Measurements from ENCODE around the gene KLHL26. TPM values are rescaled to one million over a fixed set of nuclear protein-coding genes. Genes with fewer than 3 reads are reported as not detected.

The KLHL26 gene
- total RNA-seq, 3 donors from 2014 or later = 7.6 to 16.6 (median 8.9) TPM

- peaks cover 7% of the 10 kb centered on the region for H3K4me1 ChIP-seq (ENCODE audit: low read depth)
- H3K9me3 ChIP-seq = no peaks in the 10 kb centered on the region
- H3K4me3 ChIP-seq = no peak overlapping the region
- intact Hi-C loops (cut with DNase I, micrococcal nuclease) = no loop called here
- H3K36me3 ChIP-seq (ENCODE audit: low read depth) = no peaks in the 10 kb centered on the region
- ATAC-seq = no peak
- TF ChIP-seq, protein P1, sequence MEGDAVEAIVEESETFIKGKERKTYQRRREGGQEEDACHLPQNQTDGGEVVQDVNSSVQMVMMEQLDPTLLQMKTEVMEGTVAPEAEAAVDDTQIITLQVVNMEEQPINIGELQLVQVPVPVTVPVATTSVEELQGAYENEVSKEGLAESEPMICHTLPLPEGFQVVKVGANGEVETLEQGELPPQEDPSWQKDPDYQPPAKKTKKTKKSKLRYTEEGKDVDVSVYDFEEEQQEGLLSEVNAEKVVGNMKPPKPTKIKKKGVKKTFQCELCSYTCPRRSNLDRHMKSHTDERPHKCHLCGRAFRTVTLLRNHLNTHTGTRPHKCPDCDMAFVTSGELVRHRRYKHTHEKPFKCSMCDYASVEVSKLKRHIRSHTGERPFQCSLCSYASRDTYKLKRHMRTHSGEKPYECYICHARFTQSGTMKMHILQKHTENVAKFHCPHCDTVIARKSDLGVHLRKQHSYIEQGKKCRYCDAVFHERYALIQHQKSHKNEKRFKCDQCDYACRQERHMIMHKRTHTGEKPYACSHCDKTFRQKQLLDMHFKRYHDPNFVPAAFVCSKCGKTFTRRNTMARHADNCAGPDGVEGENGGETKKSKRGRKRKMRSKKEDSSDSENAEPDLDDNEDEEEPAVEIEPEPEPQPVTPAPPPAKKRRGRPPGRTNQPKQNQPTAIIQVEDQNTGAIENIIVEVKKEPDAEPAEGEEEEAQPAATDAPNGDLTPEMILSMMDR (IDR thresholded peaks at IDR 0.05) = no peak
- no peak for DNase-seq
Measured at GRCh38 chr19:18646535-18647370, 9.9 kb downstream of the KLHL26 start.

- H3K4me3 ChIP-seq = no peak overlapping the region
- intact Hi-C loops (cut with DNase I, micrococcal nuclease) = no loop called here
- TF ChIP-seq, protein P1 (IDR thresholded peaks at IDR 0.05) = no peak
- ATAC-seq (no peak), DNase-seq (no peak)
- H3K9me3 ChIP-seq = no peaks in the 10 kb centered on the region
- no peaks in the 10 kb centered on the region for H3K36me3 ChIP-seq (ENCODE audit: low read depth)
- H3K4me1 ChIP-seq (ENCODE audit: low read depth) = peaks cover 7% of the 10 kb centered on the region
Measured at GRCh38 chr19:18647371-18647767, 10.5 kb downstream of the KLHL26 start.

DNA sequence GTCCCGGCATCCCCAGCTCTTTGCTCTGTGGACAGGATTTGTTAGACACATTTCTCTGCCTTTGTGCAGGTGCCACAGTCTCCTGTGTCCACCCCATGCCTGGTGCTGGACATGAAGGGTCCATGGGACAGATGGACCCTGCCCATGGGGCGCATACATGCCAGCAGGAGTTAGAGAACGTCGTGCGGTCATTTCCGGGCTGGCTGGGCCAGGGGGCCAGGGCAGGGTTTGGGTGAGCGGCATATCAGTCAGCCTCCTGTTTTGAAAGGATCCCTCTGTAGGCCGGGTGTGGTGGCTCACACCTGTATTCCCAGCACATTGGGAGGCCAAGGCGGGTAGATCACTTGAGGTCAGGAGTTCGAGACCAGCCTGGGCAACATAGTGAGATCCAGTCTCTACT lies 11.0 kb downstream of the KLHL26 start:
- no peaks in the 10 kb centered on the region for H3K9me3 ChIP-seq
- TF ChIP-seq, protein P1 (IDR thresholded peaks at IDR 0.05) = no peak
- intact Hi-C loops (cut with DNase I, micrococcal nuclease) = no loop called here
- H3K4me3 ChIP-seq = no peak overlapping the region
- H3K4me1 ChIP-seq (ENCODE audit: low read depth) = peaks cover 7% of the 10 kb centered on the region
- no peaks in the 10 kb centered on the region for H3K36me3 ChIP-seq (ENCODE audit: low read depth)
- no peak for DNase-seq
- ATAC-seq = no peak

GRCh38 chr19:18648973-18649315 lies 12.1 kb downstream of the KLHL26 start:
- Histone ChIP-seq H3K4me3 (no peak overlapping the region), H3K9me3 (no peaks in the 10 kb centered on the region), H3K4me1 (ENCODE audit: low read depth) (peaks cover 7% of the 10 kb centered on the region), H3K36me3 (ENCODE audit: low read depth) (no peaks in the 10 kb centered on the region)
- TF ChIP-seq, protein P1 (IDR thresholded peaks at IDR 0.05) = no peak
- DNase-seq (no peak), ATAC-seq (no peak)
- intact Hi-C loops (cut with DNase I, micrococcal nuclease) = no loop called here

GRCh38 chr19:18649371-18650020 lies 12.7 kb downstream of the KLHL26 start:
- no peaks in the 10 kb centered on the region for H3K36me3 ChIP-seq (ENCODE audit: low read depth)
- peak; percentile 48 for ATAC-seq
- H3K4me1 ChIP-seq (ENCODE audit: low read depth) = peaks cover 7% of the 10 kb centered on the region
- DNase-seq = peak; percentile 53 to 68 (median 57)
- H3K9me3 ChIP-seq = no peaks in the 10 kb centered on the region
- intact Hi-C loops (cut with DNase I, micrococcal nuclease) = no loop called here
- no peak overlapping the region for H3K4me3 ChIP-seq
- TF ChIP-seq, protein P1 (IDR thresholded peaks at IDR 0.05) = no peak

All from mucosa of descending colon (tissue), 3 donors.